GM12878 (cell line): ENCODE data around the gene ANTXR1. TPM values are rescaled to one million over a fixed set of nuclear protein-coding genes. Genes with fewer than 3 reads are reported as not detected.
"Not testable (repeated sequence)": the region's sequence is repeated elsewhere in the genome, so short reads cannot be mapped to it uniquely, and the experiment has no call there.

Experiments used
- ATAC-seq: fragments of 200-7000 bp; cut with Tn5 transposase; 3 replicates; pipeline ENCODE4 v1.9.1; 2020; ENCODE audit warnings: mild to moderate bottlenecking, moderate library complexity
- BruUV-seq: library from RNA; stranded (reverse); fragments of 400-500 nt; replicated peaks from 2 replicates; lab custom pipeline; 2021; lab: Mats Ljungman, UMichigan
- CTCF ChIA-PET: fragments of 300-600 bp; sonication (Branson Sonifier 250); formaldehyde crosslinking; extraction: SDS; loops from one replicate; lab custom pipeline; 2021; ENCODE audit warnings: inconsistent platforms; lab: Yijun Ruan, JAX
- POLR2A ChIA-PET: fragments of 350-600 bp; formaldehyde crosslinking; extraction: SDS; loops from one replicate; lab custom pipeline; 2021; ENCODE audit warnings: inconsistent platforms; lab: Charles Lee
- RAD21 ChIA-PET: fragments of 300-600 bp; sonication (Branson Sonifier 250); formaldehyde crosslinking; loops from one replicate; lab custom pipeline; 2023; ENCODE audit warnings: antibody characterized with exemption; ENCODE audit not compliant: unreplicated experiment; lab: Charles Lee
- SMC1A ChIA-PET: fragments of 300-600 bp; sonication (Branson Sonifier 250); formaldehyde crosslinking; loops from one replicate; lab custom pipeline; 2023; ENCODE audit not compliant: unreplicated experiment, uncharacterized antibody; lab: Charles Lee
- DNase-seq: peaks from one replicate; pipeline ENCODE4 v3.0.0-alpha.2; 2011; ENCODE audit warnings: low read depth, low spot score
- FAIRE-seq: peaks from 3 replicates; lab custom pipeline; 2011; peaks lifted over from hg19 to GRCh38; lab: Jason Lieb, UNC
- H2AFZ ChIP-seq: 2 replicates; pipeline ENCODE4 v1.6.0; 2011; ENCODE audit warnings: low read depth, low read length, control low read depth; ENCODE audit not compliant: control insufficient read depth
- H3K27ac ChIP-seq: 2 replicates; pipeline ENCODE4 v1.5.1; 2011; ENCODE audit warnings: control low read depth; ENCODE audit not compliant: control insufficient read depth, insufficient read depth
- H3K27me3 ChIP-seq, 2 experiments: replicated peaks in 1 of 2; 2 replicates each; pipeline versions ENCODE4 v1.6.0 to v1.6.1; 2011; ENCODE audit warnings: low read length in 1 of 2; ENCODE audit not compliant: control insufficient read depth in 2 of 2, insufficient read depth in 2 of 2
- H3K36me3 ChIP-seq, 2 experiments: 2 replicates each; pipeline ENCODE4 v1.5.1; 2011; ENCODE audit warnings: low read length in 1 of 2; ENCODE audit not compliant: control insufficient read depth in 2 of 2, insufficient read depth in 2 of 2
- H3K4me1 ChIP-seq: 2 replicates; pipeline ENCODE4 v1.6.1; 2011; ENCODE audit warnings: mild to moderate bottlenecking, low read length, moderate library complexity, mixed read lengths; ENCODE audit not compliant: control insufficient read depth, insufficient read depth
- H3K4me2 ChIP-seq: 2 replicates; pipeline ENCODE4 v1.6.0; 2011; ENCODE audit warnings: control low read depth; ENCODE audit not compliant: control insufficient read depth, insufficient read depth
- H3K4me3 ChIP-seq: fragments of 200-600 bp; sonication (generic); 2 replicates; pipeline ENCODE4 v1.5.1; 2016
- H3K79me2 ChIP-seq: 2 replicates; pipeline ENCODE4 v1.6.0; 2011; ENCODE audit warnings: low read length; ENCODE audit not compliant: control insufficient read depth, insufficient read depth
- H3K9ac ChIP-seq: 2 replicates; pipeline ENCODE4 v1.8.0; 2011; ENCODE audit warnings: low read length, control low read depth, mixed read lengths; ENCODE audit not compliant: control insufficient read depth, insufficient read depth
- H3K9me3 ChIP-seq: replicated peaks from 3 replicates; pipeline ENCODE4 v1.5.1; 2011; ENCODE audit warnings: mild to moderate bottlenecking, low read length; ENCODE audit not compliant: control insufficient read depth, insufficient read depth
- H4K20me1 ChIP-seq: 2 replicates; pipeline ENCODE4 v1.6.0; 2011; ENCODE audit not compliant: control insufficient read depth, insufficient read depth
- CHD2 ChIP-seq: IDR thresholded peaks from 2 replicates; pipeline ENCODE4 v1.6.1; 2011; ENCODE audit warnings: low read depth, low read length, improper control_type of control experiment, borderline replicate concordance
- ESRRA ChIP-seq: IDR thresholded peaks from 2 replicates; pipeline ENCODE4 v1.6.1; 2012; ENCODE audit warnings: mild to moderate bottlenecking, low read length, improper control_type of control experiment
- HDGF ChIP-seq: fragments of 450-650 bp; IDR thresholded peaks from 2 replicates; pipeline ENCODE4 v1.6.1; 2016; ENCODE audit warnings: antibody characterized with exemption
- MTA3 ChIP-seq: IDR thresholded peaks from 2 replicates; pipeline ENCODE4 v1.6.1; 2012; ENCODE audit warnings: low read length, inconsistent platforms, borderline replicate concordance
- POLR2AphosphoS2 ChIP-seq: IDR thresholded peaks from 2 replicates; pipeline ENCODE4 v1.6.1; 2011; ENCODE audit warnings: low read depth, mild to moderate bottlenecking, low read length, improper control_type of control experiment, moderate library complexity
- RFX5 ChIP-seq: IDR thresholded peaks from 2 replicates; pipeline ENCODE4 v1.6.1; 2011; ENCODE audit warnings: low read depth, low read length, improper control_type of control experiment
- SIX5 ChIP-seq: IDR thresholded peaks from 2 replicates; pipeline ENCODE4 v1.6.1; 2011; ENCODE audit warnings: mild to moderate bottlenecking, low read depth, low read length, moderate library complexity; ENCODE audit not compliant: severe bottlenecking
- TCF3 ChIP-seq: IDR thresholded peaks from 2 replicates; pipeline ENCODE4 v1.6.1; 2012; ENCODE audit warnings: low read depth, mild to moderate bottlenecking, low read length, borderline replicate concordance; ENCODE audit not compliant: insufficient read depth
- ZBTB4 ChIP-seq: fragments of 450-650 bp; formaldehyde crosslinking; IDR thresholded peaks from 2 replicates; pipeline ENCODE4 v1.4.0; 2022; ENCODE audit warnings: mild to moderate bottlenecking, moderate library complexity
- WGBS: methylation state at CpG from one replicate; pipeline ENCODE4 v1.1.6; 2016; ENCODE audit warnings: low lambda C conversion rate; ENCODE audit not compliant: insufficient replicate concordance, insufficient coverage; ENCODE audit errors: missing lambda C conversion rate; 5-methylcytosine and 5-hydroxymethylcytosine counted together
- in situ Hi-C: fragments of 300-500 bp; cut with MboI; formaldehyde crosslinking; loops from 9 replicates; pipeline ENCODE4 v1.14.3; 2018; ENCODE audit warnings: mixed read lengths
- intact Hi-C: fragments of 100-400 bp; cut with micrococcal nuclease; formaldehyde crosslinking; loops from one replicate; pipeline ENCODE4 v1.14.2; 2022; ENCODE audit not compliant: unreplicated experiment
- polyA plus RNA-seq, 11 experiments: library from polyadenylated mRNA; depleted of rRNA in 4 of 11; unstranded in 6 of 11; stranded (reverse) in 5 of 11; fragments of >200 nt; fragmentation: Nextera tagmentation in 4 of 11; fragmentation: Illumina TruSeq in 1 of 11; extraction: Ambion mirVana in 4 of 11; extraction: Trizol in 1 of 11; gene quantifications; 1 replicate in 1 of 11; 2 replicates in 10 of 11; pipeline versions ENCODE4 v1.2.1 to v1.2.3, GENCODE V29; 2011 to 2016; ENCODE audit warnings: inconsistent platforms in 2 of 11, missing spikeins in 2 of 11, low read depth in 1 of 11
- total RNA-seq, 4 experiments: library from RNA; depleted of rRNA in 3 of 4; stranded (reverse); fragments of >200 nt in 3 of 4; fragmentation: Illumina TruSeq in 1 of 4; extraction: Trizol in 1 of 4; gene quantifications; 2 replicates each; pipeline versions ENCODE4 v1.2.1 to v1.2.3, GENCODE V29; 2013 to 2021
- TF ChIP-seq, protein P1 (sequence below): fragments of 450-650 bp; IDR thresholded peaks from 2 replicates; pipeline ENCODE4 v1.6.1; 2016; ENCODE audit warnings: mild to moderate bottlenecking

Gene ANTXR1
- total and polyA plus RNA-seq, 10 of the 15 experiments (the other 5 are each of a cell fraction or from before 2014, with no cell fraction given) = 0.09 to 0.26 TPM; not detected in 8

DNA sequence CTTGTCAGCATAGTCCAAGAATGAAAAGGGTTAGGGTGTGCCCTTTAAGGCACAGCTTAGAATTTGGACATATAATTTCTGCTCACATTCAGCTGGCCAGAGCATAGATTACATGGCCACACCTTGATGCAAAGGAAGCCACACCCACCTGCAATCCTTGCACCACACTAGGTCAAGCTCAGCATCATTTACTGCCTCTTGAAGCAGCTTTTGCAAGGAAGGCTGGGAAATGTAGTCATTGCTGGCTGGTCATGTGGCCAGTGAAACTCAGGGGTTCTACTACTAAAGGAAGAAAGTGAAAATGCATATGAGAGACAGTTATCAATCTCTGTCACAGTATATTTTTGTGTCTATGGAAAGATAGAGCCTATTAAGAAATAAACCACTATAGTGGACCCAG, 214.7 kb downstream of the ANTXR1 start:
- Histone ChIP-seq H3K4me3 (no peak overlapping the region), H3K9ac (no peak overlapping the region), H3K27me3 (peaks cover 1 to 7% of the 10 kb centered on the region in 2 experiments; a peak in 3 of 4 replicates), H4K20me1 (no peaks in the 10 kb centered on the region), H3K9me3 (no peaks in the 10 kb centered on the region; the same call in 2 of the 3 replicates), H3K36me3 (no peaks in the 10 kb centered on the region), H3K4me2 (no peak overlapping the region), H2AFZ (no peak overlapping the region), H3K79me2 (no peaks in the 10 kb centered on the region), H3K27ac (no peak overlapping the region), H3K4me1 (no peaks in the 10 kb centered on the region)
- ATAC-seq (no peak), DNase-seq (no peak), FAIRE-seq (no peak)
- ChIA-PET CTCF (no interaction called here), SMC1A (interaction anchor here (1.1 kb wide), 1 partner anchor 10 kb away, joined by 3 read pairs; no protein-coding TSS in a partner anchor), POLR2A (no interaction called here), RAD21 (no interaction called here)
- TF ChIP-seq POLR2AphosphoS2 (no peak), HDGF (no peak), ZBTB4 (CRISPR knock-in tag) (no peak), ESRRA (no peak), MTA3 (no peak), SIX5 (peak; percentile 27), CHD2 (no peak), TCF3 (no peak), RFX5 (no peak)
- TF ChIP-seq, protein P1, sequence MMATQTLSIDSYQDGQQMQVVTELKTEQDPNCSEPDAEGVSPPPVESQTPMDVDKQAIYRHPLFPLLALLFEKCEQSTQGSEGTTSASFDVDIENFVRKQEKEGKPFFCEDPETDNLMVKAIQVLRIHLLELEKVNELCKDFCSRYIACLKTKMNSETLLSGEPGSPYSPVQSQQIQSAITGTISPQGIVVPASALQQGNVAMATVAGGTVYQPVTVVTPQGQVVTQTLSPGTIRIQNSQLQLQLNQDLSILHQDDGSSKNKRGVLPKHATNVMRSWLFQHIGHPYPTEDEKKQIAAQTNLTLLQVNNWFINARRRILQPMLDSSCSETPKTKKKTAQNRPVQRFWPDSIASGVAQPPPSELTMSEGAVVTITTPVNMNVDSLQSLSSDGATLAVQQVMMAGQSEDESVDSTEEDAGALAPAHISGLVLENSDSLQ = 0 out of 2 replicates have a peak, but pooled peaks have one; percentile 9
- no TSS peak for BruUV-seq
- in situ Hi-C loops = no loop called here
- intact Hi-C loops = no loop called here

- H3K36me3 ChIP-seq, H3K4me1 ChIP-seq, intact Hi-C loops, DNase-seq, H3K79me2 ChIP-seq, H3K9ac ChIP-seq, H3K9me3 ChIP-seq, H3K27me3 ChIP-seq, CTCF ChIA-PET, H3K4me2 ChIP-seq, RAD21 ChIA-PET, H2AFZ ChIP-seq, POLR2A ChIA-PET, ATAC-seq, BruUV-seq, in situ Hi-C loops, H3K27ac ChIP-seq, FAIRE-seq, H3K4me3 ChIP-seq, H4K20me1 ChIP-seq: not testable (repeated sequence)
- SMC1A ChIA-PET = interaction anchor here (1.3 kb wide), 1 partner anchor 14 kb away, joined by 4 read pairs; no protein-coding TSS in a partner anchor
- 6% methylated on average over 1 of the region's 1 CpG for whole genome bisulfite sequencing
These were observed 218.0 kb downstream of the ANTXR1 start for GRCh38 chr2:69230946-69231345.
